ENCODE data around the gene ATIC.

DNA sequence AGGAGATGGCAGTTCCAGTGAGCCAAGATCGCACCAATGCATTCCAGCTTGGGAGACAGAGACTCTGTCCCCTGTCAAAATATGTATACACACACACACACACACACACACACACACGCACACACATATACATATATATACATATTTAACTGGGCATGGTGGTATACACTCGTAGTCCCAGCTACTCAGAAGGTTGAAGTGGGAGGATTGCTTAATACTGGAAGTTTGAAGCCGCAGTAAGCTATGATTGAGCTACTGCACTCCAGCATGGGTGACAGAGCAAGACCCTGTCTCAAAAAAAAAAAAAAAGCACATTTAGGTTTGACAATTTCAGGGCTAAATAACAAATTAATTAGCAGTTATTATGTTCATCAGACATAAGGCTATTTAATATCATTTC, 36.0 kb upstream of the ATIC start:
- TF ChIP-seq, protein P1, sequence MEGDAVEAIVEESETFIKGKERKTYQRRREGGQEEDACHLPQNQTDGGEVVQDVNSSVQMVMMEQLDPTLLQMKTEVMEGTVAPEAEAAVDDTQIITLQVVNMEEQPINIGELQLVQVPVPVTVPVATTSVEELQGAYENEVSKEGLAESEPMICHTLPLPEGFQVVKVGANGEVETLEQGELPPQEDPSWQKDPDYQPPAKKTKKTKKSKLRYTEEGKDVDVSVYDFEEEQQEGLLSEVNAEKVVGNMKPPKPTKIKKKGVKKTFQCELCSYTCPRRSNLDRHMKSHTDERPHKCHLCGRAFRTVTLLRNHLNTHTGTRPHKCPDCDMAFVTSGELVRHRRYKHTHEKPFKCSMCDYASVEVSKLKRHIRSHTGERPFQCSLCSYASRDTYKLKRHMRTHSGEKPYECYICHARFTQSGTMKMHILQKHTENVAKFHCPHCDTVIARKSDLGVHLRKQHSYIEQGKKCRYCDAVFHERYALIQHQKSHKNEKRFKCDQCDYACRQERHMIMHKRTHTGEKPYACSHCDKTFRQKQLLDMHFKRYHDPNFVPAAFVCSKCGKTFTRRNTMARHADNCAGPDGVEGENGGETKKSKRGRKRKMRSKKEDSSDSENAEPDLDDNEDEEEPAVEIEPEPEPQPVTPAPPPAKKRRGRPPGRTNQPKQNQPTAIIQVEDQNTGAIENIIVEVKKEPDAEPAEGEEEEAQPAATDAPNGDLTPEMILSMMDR (IDR thresholded peaks at IDR 0.05): no peak
- TF ChIP-seq ZFX (IDR thresholded peaks at IDR 0.05; ENCODE audit: borderline replicate concordance): no peak

Data from 22Rv1 (cell line).